NCI-H146 treated with DMSO at 0.1 percent for 48 hours (cell line): ENCODE results near the gene INTS6L.
"Not testable (repeated sequence)": the region's sequence is repeated elsewhere in the genome, so short reads cannot be mapped to it uniquely, and the experiment has no call there.

Source experiments
- DNase-seq: peaks from one replicate; lab custom pipeline; 2025; ENCODE audit not compliant: unreplicated experiment; lab: John Stamatoyannopoulos, UW

The INTS6L gene

DNA sequence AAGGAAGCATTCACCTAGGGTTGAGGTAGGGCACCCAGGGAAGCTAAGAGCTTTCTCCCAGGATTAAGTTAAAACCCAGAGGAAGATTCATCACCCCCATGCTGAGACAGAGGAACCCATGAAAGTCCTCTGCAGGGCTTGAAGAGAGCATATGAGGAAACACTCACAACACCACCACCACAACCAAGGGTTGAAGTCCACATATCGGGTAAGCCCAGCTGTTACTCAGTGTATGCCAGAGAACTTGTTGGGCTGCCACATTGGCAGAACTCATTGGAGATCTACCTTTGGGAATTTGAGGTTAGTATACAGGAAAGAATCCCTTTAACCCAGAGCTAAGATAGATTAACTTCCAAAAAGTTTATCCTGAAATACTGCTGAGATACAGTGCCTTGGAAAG is 75.1 kb downstream of the INTS6L start:
- DNase-seq: no peak

DNA sequence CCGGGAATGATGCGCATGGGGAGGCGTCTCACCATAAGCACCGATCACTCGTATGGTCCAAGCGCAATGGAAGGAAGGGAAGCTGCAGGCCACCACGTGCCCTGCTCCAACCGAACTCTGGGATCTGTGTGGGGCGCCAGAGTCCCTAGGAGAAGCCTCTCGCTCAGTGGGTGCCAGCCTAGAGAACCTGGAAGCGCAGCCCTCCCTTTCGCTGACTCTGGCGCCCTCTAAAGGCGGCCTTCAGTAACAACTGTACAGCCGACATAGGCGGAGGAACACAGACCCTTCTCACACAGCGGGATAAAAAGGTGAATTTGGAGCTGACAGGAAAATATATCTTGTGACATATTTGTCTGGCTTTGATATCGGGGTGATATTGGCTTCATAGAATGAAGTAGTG is 76.0 kb downstream of the INTS6L start:
- no peak for DNase-seq

DNA sequence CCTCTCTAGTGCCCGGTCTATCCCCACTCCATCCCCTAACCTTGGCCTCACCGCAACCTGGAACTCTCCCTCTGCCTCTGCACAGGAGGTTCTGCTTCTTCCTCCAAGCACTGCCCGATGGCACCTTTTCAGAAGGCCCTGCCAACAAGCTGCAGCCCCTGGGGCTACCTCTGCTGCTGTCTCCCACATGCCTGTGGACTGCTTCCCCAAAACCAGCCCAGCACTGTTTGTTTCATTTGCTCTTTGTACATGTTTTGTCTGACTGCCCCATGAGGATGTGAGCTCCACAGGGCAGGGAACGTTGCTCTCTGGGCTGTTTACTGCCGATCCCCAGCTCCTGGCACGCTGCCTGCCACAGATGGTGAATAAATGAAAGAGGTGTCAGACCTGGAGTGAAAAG is 85.4 kb downstream of the INTS6L start:
- no peak for DNase-seq

DNA sequence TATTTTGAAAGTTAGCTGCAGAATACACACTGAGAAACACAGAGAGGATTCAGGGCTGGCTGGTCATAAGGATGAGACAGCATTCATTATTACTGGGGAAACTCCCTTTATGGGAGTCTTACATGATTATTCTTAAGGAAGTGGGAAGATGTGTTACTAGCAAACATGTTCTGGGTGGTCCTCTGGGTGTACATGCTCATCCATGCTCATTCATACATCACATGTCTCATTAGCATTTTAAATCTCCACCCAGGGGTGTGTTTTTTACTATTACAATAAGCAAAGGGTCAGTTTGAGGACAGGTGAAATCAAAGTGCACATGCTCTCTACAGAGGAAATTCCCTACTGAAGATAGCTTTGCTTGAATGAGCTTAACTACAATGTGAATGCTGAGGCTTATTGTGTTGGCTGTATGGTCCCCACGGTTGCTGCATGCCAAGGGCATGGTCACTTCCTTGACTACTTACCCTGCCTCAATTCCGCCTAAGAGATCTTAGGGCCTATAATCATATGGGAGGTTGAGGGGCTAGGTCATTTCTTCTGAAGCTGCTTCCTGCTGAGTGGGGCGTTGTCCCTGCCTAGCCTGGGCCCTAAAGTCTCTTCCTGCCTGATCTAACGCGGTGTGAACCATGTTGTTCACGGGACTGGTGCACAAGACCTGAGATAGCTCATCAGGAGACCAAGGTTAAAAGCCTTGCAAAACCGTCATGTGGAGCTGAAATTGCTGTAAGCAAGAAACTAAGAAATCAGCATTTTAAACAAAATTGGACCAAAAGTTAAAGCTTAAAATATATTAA is 104.1 kb downstream of the INTS6L start:
- not testable (repeated sequence) for DNase-seq

DNA sequence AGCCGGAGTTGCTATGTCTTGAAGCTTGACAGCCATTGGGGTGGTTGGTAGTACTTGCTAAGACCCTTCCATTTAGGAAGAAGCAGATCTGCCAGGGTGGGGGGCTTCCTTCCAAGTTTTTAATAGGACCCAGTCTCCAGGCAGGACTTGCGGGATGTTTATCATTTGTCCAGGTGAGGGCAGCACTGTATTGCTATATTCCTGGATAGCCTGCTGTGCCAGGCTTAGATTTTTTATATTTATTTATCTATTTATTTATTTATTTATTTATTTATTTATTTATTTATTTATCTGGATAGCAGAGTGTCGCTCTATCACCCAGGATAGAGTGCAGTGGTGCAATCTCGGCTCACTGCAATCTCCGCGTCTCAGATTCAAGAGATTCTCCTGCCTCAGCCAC is 105.5 kb downstream of the INTS6L start:
- DNase-seq: no peak

DNA sequence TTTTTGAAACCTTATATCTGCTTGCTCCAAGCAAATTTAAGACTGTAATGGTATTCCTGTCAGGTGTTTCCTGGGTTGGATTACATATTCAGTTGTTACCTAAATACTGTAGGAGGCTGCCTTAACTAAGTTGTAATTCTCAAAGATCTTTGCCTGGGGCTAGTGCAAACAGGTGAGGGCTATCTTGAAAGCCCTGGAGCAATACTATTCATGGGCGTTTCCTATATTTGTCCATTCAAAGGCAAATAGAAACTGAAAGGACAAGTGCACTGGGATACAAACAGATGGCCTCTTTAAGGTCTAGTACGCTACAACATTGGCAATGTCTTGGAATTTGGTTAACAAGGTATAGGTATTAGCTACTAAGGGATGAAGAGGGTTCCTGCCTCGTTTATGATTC is 108.9 kb downstream of the INTS6L start:
- DNase-seq: no peak
